Activated naive CD4-positive, alpha-beta T cell treated with anti-CD3 and anti-CD28 coated beads, Interleukin-2, amount 50 U/mL, for 24 hours (primary cell): Measurements from ENCODE around the gene HERC3.

Source experiments
- H3K27ac Mint-ChIP-seq: one replicate; pipeline ENCODE4 v1.8.0; 2021; ENCODE audit warnings: mild to moderate bottlenecking, mixed read lengths
- H3K27me3 Mint-ChIP-seq: one replicate; pipeline ENCODE4 v1.8.0; 2021; ENCODE audit warnings: mixed read lengths
- H3K36me3 Mint-ChIP-seq: one replicate; pipeline ENCODE4 v1.8.0; 2021; ENCODE audit warnings: mixed read lengths
- H3K4me1 Mint-ChIP-seq: one replicate; pipeline ENCODE4 v1.8.0; 2021; ENCODE audit warnings: mixed read lengths
- H3K4me3 Mint-ChIP-seq: one replicate; pipeline ENCODE4 v1.8.0; 2021; ENCODE audit warnings: mild to moderate bottlenecking, mixed read lengths
- H3K9me3 Mint-ChIP-seq: one replicate; pipeline ENCODE4 v1.8.0; 2021; ENCODE audit warnings: mixed read lengths

Gene HERC3

DNA sequence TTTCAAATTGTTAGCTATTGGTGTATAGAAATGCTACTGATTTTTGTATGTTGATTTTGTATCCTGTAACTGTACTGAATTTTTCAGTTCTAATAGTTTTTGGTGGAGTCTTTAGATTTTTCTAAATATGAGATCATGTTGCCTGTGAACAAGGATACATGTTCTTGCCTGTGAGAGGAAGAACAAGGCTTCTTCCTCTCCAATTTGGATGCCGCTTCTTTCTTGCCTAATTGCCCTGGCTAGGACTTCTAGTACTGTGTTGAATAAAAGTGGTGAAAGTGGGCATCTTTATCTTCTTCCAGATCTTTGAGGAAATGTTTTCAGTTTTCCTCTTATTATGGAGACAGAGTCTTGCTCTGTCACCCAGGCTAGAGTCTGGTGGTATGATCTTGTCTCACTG lies 121.5 kb downstream of the HERC3 start:
- H3K4me1 Mint-ChIP-seq, result peaks cover 13% of the 10 kb centered on the region
- H3K4me3 Mint-ChIP-seq, result no peak overlapping the region
- H3K27me3 Mint-ChIP-seq, result no peaks in the 10 kb centered on the region
- peaks cover 73% of the 10 kb centered on the region for H3K36me3 Mint-ChIP-seq
- H3K27ac Mint-ChIP-seq, result peak overlapping the region; percentile 66
- H3K9me3 Mint-ChIP-seq, result peaks cover 15% of the 10 kb centered on the region

DNA sequence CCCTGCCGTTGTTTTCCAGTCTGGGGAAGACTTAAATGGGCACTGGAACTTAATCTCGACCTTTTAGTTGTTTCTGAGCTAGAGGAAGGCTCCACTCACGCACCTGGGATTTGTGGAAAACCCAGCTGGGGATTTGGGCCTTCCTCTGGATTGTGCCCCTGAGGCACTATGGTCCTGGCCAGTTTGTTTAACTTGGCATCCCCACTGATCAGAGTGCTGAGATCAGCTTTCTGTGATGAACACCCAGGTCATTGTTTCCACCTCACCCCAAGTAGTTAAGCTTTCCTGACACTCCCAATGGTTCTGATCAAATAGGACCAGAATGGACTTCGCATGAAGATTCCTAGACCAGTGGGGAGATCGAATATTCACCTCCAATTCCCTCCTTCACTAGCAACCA lies 125.8 kb downstream of the HERC3 start:
- Mint-ChIP-seq H3K9me3 (peaks cover 10% of the 10 kb centered on the region), H3K27me3 (no peaks in the 10 kb centered on the region), H3K4me1 (peaks cover 13% of the 10 kb centered on the region), H3K4me3 (no peak overlapping the region), H3K36me3 (peaks cover 45% of the 10 kb centered on the region), H3K27ac (no peak overlapping the region)

DNA sequence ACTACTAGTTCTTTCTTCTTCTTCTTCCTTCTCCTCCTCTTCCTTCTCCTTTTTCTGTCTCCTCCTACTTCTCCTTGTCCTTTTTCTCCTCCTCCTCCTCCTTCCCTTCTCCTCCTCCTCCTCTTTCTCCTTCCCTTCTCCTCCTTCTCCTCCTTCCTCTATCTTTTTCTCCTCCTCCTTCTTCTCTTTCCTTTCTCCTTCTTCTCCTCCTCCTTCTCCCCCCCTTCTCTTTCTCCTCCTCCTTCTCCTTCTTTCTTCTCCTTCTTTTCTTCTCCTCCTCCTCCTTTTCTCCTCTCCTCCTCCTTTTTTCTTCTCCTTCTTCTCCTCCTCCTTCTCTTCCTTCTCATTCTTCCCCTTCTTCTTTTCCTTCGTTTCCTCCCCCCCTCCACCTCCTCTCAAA lies 127.1 kb downstream of the HERC3 start:
- Mint-ChIP-seq H3K4me1 (peaks cover 4% of the 10 kb centered on the region), H3K27ac (peak overlapping the region; percentile 72), H3K4me3 (no peak overlapping the region), H3K27me3 (no peaks in the 10 kb centered on the region), H3K9me3 (peaks cover 8% of the 10 kb centered on the region), H3K36me3 (peaks cover 36% of the 10 kb centered on the region)

DNA sequence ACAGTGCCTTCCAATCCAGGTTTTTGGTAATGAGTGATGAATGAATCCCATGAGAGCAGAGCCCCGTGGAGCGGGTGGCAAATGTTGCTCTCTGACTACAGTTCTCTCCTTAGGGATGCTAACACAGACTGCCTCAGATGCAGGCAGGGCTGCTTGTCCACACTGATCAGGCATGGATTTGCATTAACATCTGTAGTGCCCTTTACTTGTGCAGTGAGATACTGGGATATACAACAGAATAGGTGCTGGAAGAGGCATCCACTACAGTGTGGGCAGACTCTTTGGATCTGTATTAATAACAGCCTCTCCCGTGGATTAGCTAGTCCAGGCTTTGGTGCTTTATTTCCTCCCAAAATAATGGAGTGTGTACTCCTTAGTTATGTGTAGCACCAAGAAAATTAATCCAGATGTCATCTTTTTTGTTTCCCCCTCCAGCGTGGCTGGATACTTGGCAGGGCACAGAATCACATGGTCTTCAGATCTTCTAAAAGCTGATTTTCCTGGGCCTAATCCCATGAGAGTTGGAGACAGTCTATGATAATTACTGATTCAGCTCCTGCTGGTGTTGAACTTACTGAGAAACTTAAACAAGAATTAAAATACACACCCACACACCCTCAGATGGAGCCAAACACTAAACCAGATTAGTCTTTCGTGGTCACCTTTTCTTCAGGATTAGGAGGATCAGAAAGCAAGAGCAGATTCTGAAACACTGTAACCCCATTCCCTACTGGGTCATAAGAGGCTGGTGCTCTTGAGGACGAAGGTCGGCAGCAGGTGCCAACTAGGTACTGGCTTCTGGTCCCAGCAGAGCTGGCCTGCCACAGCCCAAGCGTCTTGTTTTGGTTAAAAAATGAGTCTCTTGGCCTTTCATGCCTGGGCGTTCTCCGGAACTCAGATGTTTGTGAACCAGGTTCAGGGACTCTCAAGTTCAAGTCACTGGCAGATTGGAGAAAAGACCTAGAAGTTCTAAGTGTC lies 128.5 kb downstream of the HERC3 start:
- Mint-ChIP-seq H3K4me1 (no peaks in the 10 kb centered on the region), H3K27me3 (no peaks in the 10 kb centered on the region), H3K9me3 (peaks cover 6% of the 10 kb centered on the region), H3K36me3 (peaks cover 26% of the 10 kb centered on the region), H3K27ac (peak overlapping the region; percentile 46), H3K4me3 (no peak overlapping the region)

DNA sequence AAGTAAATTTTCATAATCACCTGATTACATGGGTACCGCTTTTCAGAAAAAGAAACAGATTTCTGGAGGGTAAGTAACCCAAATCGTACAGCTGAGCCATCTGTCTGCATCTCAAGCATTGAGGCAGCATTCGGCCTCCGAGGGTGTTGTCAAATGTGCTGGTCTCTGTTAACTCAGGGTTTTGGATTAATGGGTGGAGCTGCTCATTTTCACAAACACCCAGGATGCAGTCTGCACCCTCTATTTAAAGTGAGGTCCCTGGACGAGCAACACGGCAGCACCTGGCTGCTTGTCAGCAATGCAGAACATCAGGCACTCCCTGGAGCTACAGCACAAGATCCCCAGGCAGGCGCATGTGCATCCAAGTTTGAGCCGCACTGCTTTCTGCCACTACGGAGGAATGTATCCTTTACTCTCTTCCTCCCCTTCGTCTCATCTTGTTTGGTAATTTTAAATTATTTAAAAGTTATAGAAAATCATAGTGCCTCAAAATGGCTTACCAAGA lies 130.0 kb downstream of the HERC3 start:
- Mint-ChIP-seq H3K27ac (no peak overlapping the region), H3K27me3 (no peaks in the 10 kb centered on the region), H3K4me1 (no peaks in the 10 kb centered on the region), H3K4me3 (no peak overlapping the region), H3K36me3 (peaks cover 12% of the 10 kb centered on the region), H3K9me3 (peaks cover 4% of the 10 kb centered on the region)

DNA sequence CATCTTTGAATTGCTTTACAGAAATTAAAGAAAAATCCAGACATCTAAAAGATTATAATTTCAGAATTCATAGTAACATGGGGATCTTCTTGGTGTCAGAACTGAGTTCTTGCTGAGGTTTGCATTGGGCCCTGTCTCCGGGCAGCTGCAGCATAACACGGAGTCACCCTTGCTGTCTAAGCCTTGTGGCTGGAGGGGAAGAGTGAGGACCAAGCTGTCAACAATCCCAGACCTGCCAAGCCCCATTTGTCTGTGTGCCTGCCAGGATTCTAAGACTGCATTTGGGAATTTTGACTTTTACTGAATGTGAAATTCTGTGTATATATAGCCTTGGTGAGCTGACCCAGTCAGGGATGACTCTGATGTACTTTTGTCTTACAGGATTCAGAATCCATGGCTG lies 130.5 kb downstream of the HERC3 start:
- no peak overlapping the region for H3K27ac Mint-ChIP-seq
- no peaks in the 10 kb centered on the region for H3K4me1 Mint-ChIP-seq
- no peaks in the 10 kb centered on the region for H3K27me3 Mint-ChIP-seq
- H3K4me3 Mint-ChIP-seq, result no peak overlapping the region
- no peaks in the 10 kb centered on the region for H3K9me3 Mint-ChIP-seq
- H3K36me3 Mint-ChIP-seq, result peaks cover 9% of the 10 kb centered on the region

DNA sequence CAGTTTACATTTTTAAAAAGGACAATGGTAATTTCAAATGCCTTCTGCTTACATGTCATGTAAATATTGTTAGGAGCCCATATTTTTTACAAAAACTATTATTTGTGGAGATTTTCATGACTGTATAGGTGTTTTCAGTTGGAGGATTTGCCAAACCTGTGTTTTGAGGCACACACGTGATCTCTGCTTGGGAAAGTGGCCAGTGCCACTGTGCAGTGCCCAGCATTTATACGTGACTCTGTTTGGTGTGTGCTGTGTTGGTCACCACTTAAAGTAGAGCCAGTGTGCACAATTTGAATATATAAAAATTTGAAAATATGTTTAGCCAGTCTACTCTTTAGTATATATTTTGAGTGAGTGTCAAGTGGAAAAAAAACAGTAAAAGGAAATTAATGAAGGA lies 132.1 kb downstream of the HERC3 start:
- H3K4me3 Mint-ChIP-seq, result no peak overlapping the region
- peaks cover 2% of the 10 kb centered on the region for H3K36me3 Mint-ChIP-seq
- no peaks in the 10 kb centered on the region for H3K27me3 Mint-ChIP-seq
- H3K9me3 Mint-ChIP-seq, result no peaks in the 10 kb centered on the region
- H3K4me1 Mint-ChIP-seq, result no peaks in the 10 kb centered on the region
- H3K27ac Mint-ChIP-seq, result no peak overlapping the region

DNA sequence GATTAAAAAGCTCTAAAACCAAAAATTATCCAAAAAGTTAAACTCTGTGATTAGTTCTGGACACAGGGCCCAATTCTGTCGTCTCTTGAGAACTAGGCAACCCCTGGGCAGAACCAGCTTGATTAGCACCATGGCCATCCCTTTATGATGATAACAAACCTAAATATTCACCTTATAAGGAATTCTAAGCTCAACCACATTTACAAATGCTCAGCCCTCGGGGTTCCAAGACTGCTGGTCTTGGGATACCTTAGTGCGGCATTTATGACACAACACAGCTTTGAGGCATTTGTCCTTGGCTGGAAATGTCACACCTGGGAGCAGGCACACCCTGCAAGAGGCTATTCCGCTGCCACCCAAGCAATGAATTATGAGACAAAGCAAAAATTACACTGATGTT lies 132.9 kb downstream of the HERC3 start:
- Mint-ChIP-seq H3K4me3 (no peak overlapping the region), H3K36me3 (peaks cover 2% of the 10 kb centered on the region)

DNA sequence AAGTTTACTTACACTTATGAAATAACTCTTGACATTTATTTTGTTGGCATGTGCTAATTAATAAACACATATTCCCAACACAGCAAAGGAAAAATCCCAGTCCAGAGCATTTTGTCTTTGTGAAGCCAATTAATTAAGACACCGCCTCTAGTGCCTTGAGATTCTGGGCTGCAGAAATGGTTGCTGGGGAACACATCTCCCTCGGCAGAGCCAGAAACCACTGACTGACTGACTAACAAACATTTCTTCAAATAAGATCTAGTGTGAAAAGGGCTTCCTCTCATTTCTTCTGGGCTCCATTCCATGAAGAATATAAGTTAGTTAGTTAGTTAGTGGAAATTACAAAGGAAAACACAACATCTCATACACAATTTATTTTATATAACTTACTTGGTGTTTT lies 133.7 kb downstream of the HERC3 start:
- H3K9me3 Mint-ChIP-seq, result no peaks in the 10 kb centered on the region
- no peaks in the 10 kb centered on the region for H3K27me3 Mint-ChIP-seq
- H3K36me3 Mint-ChIP-seq, result peaks cover 2% of the 10 kb centered on the region
- H3K4me3 Mint-ChIP-seq, result no peak overlapping the region
- no peak overlapping the region for H3K27ac Mint-ChIP-seq
- no peaks in the 10 kb centered on the region for H3K4me1 Mint-ChIP-seq

More for the DNA sequence above, 132.9 kb downstream of the HERC3 start:
- Mint-ChIP-seq H3K9me3 (no peaks in the 10 kb centered on the region), H3K27me3 (no peaks in the 10 kb centered on the region), H3K4me1 (no peaks in the 10 kb centered on the region), H3K27ac (no peak overlapping the region)

DNA sequence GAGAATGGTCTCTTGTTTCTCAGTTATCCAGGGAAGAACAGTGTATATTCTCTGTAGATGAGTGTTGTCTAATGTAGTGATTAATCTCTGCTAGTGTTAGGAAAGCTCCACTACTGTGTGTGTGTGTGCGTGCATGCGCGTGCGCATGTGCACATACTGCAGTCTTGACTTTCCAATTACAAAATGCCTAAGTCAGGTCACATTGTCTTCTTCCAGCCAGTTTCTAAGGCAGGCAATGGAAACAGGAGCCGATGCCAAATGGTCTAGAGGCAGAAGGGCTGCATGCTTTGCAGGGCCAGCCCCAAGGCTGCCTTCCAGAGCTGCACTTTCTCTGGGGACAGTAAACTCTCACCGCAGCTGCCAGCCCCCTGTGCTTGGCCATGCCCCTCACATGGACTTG lies 135.9 kb downstream of the HERC3 start:
- no peak overlapping the region for H3K4me3 Mint-ChIP-seq
- peaks cover 2% of the 10 kb centered on the region for H3K36me3 Mint-ChIP-seq
- H3K4me1 Mint-ChIP-seq, result no peaks in the 10 kb centered on the region
- H3K9me3 Mint-ChIP-seq, result no peaks in the 10 kb centered on the region
- H3K27ac Mint-ChIP-seq, result peak overlapping the region; percentile 5
- no peaks in the 10 kb centered on the region for H3K27me3 Mint-ChIP-seq

DNA sequence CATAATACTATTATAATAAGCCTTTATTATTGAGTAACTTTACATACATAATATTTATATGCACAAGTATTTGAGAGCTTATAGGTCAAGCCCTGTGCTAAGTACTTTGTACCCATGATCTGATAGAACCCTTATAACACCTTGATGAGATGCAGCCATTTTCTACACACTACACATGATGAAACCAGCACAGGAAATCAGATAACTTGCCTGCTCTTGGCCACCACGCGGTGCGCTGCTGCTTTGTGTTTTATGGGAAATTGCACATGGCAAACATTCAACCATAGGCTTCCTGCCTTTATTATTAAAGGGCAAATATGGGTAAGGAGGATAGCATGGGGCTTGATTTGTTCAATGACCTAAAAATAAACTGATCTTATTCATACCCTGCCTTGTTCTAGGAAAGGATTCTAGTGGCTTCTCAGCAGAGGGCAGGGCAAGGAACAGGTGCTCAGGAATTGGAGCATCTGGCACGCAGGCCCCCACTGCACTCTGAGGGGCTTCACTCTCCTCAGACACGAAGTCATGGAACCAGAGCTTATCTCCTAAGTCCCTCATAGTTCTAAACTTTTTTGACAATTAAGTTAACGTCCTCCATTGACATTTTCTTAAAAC lies 137.0 kb downstream of the HERC3 start:
- Mint-ChIP-seq H3K27ac (no peak overlapping the region), H3K27me3 (no peaks in the 10 kb centered on the region), H3K9me3 (no peaks in the 10 kb centered on the region), H3K4me1 (no peaks in the 10 kb centered on the region), H3K4me3 (no peak overlapping the region), H3K36me3 (peaks cover 2% of the 10 kb centered on the region)

DNA sequence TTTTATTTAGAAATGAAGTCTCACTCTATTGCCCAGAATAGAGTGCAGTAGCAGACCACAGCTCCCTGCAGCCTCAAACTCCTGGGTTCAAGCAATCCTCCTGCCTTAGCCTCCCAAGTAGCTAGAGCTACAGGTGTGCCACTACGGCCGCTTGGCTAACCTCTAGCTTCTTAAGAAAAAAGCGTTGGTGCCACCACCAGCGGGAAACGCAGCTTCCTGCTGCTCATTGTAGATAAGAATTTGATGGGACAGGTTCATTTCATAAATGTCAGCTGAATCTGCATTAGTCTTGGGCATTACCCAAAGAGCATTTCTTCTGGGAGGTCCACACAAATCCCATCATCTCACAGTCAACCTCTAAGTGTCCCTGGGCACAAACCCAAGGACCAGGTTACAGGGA lies 138.5 kb downstream of the HERC3 start:
- Mint-ChIP-seq H3K36me3 (peaks cover 2% of the 10 kb centered on the region), H3K4me3 (no peak overlapping the region), H3K9me3 (no peaks in the 10 kb centered on the region)

DNA sequence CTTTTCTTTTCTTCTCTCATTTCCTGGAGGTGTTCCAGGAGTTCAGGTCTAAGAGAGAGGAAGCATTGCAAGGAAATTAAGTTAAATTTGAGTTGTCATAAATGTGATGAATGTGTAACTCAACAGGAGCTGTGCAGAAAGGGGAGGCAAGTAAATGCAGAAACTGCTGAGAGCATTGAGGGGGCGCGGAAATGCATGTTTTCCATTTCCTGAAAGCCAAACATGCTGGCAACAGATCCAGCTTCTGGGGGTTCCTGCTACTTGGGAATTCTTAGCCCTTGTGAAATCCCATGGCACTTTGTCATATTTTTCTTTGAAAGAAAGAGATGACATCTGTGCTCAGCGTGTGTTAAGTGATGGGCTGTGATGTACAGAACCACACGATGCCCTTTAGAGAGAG lies 139.1 kb downstream of the HERC3 start:
- Mint-ChIP-seq H3K27me3 (no peaks in the 10 kb centered on the region), H3K9me3 (no peaks in the 10 kb centered on the region), H3K27ac (peak overlapping the region; percentile 83), H3K36me3 (peaks cover 2% of the 10 kb centered on the region), H3K4me3 (no peak overlapping the region), H3K4me1 (no peaks in the 10 kb centered on the region)

More for the DNA sequence above, 138.5 kb downstream of the HERC3 start:
- no peaks in the 10 kb centered on the region for H3K27me3 Mint-ChIP-seq
- no peaks in the 10 kb centered on the region for H3K4me1 Mint-ChIP-seq
- H3K27ac Mint-ChIP-seq, result peak overlapping the region; percentile 46

DNA sequence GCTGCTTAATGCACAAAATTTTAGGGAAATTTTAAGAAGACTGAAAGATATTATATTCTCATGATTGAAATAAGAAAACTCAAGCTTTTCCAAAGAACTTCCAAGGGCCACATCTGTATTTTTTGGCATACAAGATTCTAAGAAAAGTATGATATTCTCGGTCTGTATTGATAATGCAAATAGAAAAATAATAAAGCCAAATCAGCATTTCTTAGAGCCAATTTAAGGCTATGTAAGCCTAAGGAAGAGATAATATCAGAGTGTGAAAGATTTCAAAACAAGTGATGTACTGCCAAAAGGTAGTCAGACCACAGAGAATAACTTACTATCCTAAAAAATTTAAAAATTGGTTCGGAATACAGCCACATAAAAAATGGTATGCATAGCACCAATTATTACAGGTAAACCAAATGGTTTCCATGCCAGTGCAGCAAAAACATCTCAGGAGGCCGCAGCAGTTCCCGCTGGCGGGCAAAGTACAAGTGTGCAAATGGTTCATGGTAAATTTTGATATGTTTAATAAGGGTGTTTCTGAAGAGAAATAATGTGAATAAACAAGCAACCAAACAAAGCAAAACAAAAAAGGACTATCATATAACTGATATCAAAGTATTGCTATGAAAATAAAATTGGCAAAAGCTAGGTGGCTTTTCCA lies 140.6 kb downstream of the HERC3 start:
- Mint-ChIP-seq H3K4me3 (no peak overlapping the region), H3K27ac (peak overlapping the region; percentile 55), H3K27me3 (no peaks in the 10 kb centered on the region), H3K4me1 (peaks cover 11% of the 10 kb centered on the region), H3K9me3 (no peaks in the 10 kb centered on the region), H3K36me3 (peaks cover under 1% of the 10 kb centered on the region)

DNA sequence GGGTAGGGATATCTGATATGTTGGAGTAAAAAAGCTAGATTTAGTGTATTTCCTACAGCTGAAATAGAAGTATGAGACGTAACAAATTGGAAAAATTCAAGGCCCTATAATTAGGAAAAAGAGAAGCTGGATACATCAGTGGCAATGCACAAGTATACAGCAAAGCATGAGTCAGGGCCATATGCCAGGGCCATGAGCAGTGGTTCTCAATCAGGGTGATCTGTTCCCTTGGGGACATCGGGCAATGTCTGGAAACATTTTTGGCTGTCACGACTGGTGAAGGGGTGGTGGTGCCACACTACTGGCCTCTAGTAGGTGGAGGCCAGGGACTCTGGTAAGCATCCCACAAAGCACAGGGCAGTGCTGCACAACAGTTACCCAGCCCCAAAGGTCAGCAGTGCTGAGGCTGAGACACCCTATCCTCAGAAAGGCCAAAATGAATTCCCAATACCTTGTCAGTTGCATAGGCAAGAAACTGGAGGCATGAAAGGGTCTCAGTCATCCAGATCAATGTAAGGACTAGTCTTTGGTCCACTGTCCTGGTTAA lies 142.2 kb downstream of the HERC3 start:
- Mint-ChIP-seq H3K9me3 (no peaks in the 10 kb centered on the region), H3K4me3 (no peak overlapping the region), H3K36me3 (no peaks in the 10 kb centered on the region), H3K27me3 (no peaks in the 10 kb centered on the region), H3K27ac (no peak overlapping the region), H3K4me1 (peaks cover 22% of the 10 kb centered on the region)
